H1 (cell line): ENCODE measurements around the gene CFAP61.

Experiments
- EP300 ChIP-seq, 2 experiments: IDR thresholded peaks; 1 replicate in 1 of 2; 2 replicates in 1 of 2; pipeline ENCODE4 v1.6.1; 2011 to 2012; ENCODE audit warnings: low read depth in 2 of 2, low read length in 2 of 2, mild to moderate bottlenecking in 2 of 2, borderline replicate concordance in 1 of 2, inconsistent platforms in 1 of 2, moderate library complexity in 1 of 2
- GTF2F1 ChIP-seq: IDR thresholded peaks from 2 replicates; pipeline ENCODE4 v1.6.1; 2012; ENCODE audit warnings: low read depth, low read length, improper control_type of control experiment, borderline replicate concordance
- HDAC2 ChIP-seq, 2 experiments: fragments of 300-600 bp in 1 of 2; sonication (generic) in 1 of 2; IDR thresholded peaks; 2 replicates each; pipeline ENCODE4 v1.6.1; 2011 to 2012; ENCODE audit warnings: low read depth in 2 of 2, low read length in 2 of 2, mild to moderate bottlenecking in 2 of 2, moderate library complexity in 2 of 2, borderline replicate concordance in 1 of 2, inconsistent platforms in 1 of 2
- JUN ChIP-seq: IDR thresholded peaks from 2 replicates; pipeline ENCODE4 v1.6.1; 2011; ENCODE audit warnings: low read depth, mild to moderate bottlenecking, improper control_type of control experiment, low read length
- POLR2A ChIP-seq, 2 experiments: IDR thresholded peaks; 1 replicate in 1 of 2; 2 replicates in 1 of 2; pipeline ENCODE4 v1.6.1; 2011; ENCODE audit warnings: low read depth in 2 of 2, low read length in 2 of 2, mild to moderate bottlenecking in 2 of 2; ENCODE audit errors: control extremely low read depth in 1 of 2
- POLR2AphosphoS5 ChIP-seq: IDR thresholded peaks from 2 replicates; pipeline ENCODE4 v1.6.1; 2011; ENCODE audit warnings: low read depth, low read length
- SRF ChIP-seq: IDR thresholded peaks from 2 replicates; pipeline ENCODE4 v1.6.1; 2011; ENCODE audit warnings: mild to moderate bottlenecking, low read depth, low read length, moderate library complexity
- TEAD4 ChIP-seq: IDR thresholded peaks from 2 replicates; pipeline ENCODE4 v1.6.1; 2012; ENCODE audit warnings: low read depth, low read length, inconsistent platforms, mixed read lengths
- YY1 ChIP-seq: IDR thresholded peaks from 2 replicates; pipeline ENCODE4 v1.6.1; 2011; ENCODE audit warnings: low read depth, mild to moderate bottlenecking, low read length
- ZNF274 ChIP-seq: IDR thresholded peaks from 2 replicates; pipeline ENCODE4 v1.7.0; 2012; ENCODE audit warnings: low read length, borderline replicate concordance; ENCODE audit errors: extremely low read depth
- TF ChIP-seq, protein P1 (sequence below): IDR thresholded peaks from 2 replicates; pipeline ENCODE4 v1.6.1; 2011; ENCODE audit warnings: low read depth, mild to moderate bottlenecking, low read length; ENCODE audit not compliant: insufficient read depth
- TF ChIP-seq, protein P2 (sequence below), 3 experiments: IDR thresholded peaks; 1 replicate in 2 of 3; 2 replicates in 1 of 3; pipeline versions ENCODE4 v1.5.1 to v1.6.1; 2011; ENCODE audit warnings: low read length in 3 of 3, mild to moderate bottlenecking in 3 of 3, inconsistent platforms in 2 of 3, low read depth in 1 of 3, moderate library complexity in 1 of 3; ENCODE audit not compliant: insufficient read depth in 1 of 3; ENCODE audit errors: control extremely low read depth in 1 of 3

- no peak for TF ChIP-seq EP300 (IDR thresholded peaks at IDR 0.05; ENCODE audit: borderline replicate concordance in 1 of 2, low read depth in 2 of 2, low read length in 2 of 2)
- TF ChIP-seq TEAD4, result no peak
- TF ChIP-seq, protein P1, sequence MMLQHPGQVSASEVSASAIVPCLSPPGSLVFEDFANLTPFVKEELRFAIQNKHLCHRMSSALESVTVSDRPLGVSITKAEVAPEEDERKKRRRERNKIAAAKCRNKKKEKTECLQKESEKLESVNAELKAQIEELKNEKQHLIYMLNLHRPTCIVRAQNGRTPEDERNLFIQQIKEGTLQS, result no peak
- no peak for TF ChIP-seq POLR2AphosphoS5
- TF ChIP-seq, protein P2, sequence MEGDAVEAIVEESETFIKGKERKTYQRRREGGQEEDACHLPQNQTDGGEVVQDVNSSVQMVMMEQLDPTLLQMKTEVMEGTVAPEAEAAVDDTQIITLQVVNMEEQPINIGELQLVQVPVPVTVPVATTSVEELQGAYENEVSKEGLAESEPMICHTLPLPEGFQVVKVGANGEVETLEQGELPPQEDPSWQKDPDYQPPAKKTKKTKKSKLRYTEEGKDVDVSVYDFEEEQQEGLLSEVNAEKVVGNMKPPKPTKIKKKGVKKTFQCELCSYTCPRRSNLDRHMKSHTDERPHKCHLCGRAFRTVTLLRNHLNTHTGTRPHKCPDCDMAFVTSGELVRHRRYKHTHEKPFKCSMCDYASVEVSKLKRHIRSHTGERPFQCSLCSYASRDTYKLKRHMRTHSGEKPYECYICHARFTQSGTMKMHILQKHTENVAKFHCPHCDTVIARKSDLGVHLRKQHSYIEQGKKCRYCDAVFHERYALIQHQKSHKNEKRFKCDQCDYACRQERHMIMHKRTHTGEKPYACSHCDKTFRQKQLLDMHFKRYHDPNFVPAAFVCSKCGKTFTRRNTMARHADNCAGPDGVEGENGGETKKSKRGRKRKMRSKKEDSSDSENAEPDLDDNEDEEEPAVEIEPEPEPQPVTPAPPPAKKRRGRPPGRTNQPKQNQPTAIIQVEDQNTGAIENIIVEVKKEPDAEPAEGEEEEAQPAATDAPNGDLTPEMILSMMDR (IDR thresholded peaks at IDR 0.05; ENCODE audit: control extremely low read depth in 1 of 3, insufficient read depth in 1 of 3, low read depth in 1 of 3, low read length in 3 of 3), result no peak
- TF ChIP-seq POLR2A (IDR thresholded peaks at IDR 0.05; ENCODE audit: control extremely low read depth in 1 of 2, low read depth in 2 of 2, low read length in 2 of 2), result no peak
- no peak for TF ChIP-seq GTF2F1
- no peak for TF ChIP-seq SRF
- TF ChIP-seq ZNF274, result no peak
- TF ChIP-seq JUN, result no peak
- no peak for TF ChIP-seq YY1
- TF ChIP-seq HDAC2 (IDR thresholded peaks at IDR 0.05; ENCODE audit: borderline replicate concordance in 1 of 2, low read depth in 2 of 2, low read length in 2 of 2), result no peak
These were observed 207.2 kb downstream of the CFAP61 start for GRCh38 chr20:20259533-20259932.
